Measurements from ENCODE around the gene ATP2B1.

DNA sequence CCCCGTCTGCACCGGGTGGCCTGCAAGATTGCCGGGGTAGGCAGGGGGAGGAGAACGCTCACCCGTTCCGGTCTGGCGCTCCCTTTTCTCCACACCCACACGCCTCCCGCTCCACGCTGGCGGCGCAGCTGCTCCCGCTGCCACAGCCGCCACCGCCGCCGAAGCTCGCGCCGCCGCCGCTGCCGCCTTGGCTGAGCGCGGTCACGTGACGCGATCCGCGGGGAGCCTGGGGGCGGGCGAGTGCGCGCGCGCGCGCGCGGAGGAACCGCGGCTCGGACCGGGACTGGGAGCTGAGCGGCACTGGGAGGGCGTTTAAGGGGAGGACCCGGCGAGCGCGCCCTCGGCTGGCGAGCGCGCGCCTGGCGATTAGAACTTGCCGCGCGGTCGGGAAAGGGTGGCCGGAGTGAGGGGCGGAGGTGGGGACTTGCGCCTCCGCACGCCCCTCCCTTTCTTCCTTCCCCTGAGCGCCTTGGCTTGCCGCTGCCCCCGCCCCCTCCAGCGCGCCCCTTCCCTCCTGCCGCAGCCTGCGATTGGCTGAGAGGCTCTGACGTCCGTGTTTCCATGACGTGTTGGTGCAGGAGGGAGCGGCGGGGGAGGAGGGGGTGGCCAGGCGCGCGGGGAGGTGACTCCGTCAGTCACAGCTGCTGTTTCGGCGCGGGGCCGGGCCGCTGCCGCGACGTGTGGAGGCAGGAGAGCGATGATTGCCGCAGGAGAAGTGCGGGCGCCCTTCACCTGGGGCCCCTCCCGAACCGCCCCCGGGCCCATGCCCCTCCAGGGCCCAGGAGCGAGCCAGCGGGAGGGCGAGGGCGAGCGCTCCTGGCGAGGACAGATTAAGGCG is 738 bp upstream of the ATP2B1 start:
- TF ChIP-seq, protein P1, sequence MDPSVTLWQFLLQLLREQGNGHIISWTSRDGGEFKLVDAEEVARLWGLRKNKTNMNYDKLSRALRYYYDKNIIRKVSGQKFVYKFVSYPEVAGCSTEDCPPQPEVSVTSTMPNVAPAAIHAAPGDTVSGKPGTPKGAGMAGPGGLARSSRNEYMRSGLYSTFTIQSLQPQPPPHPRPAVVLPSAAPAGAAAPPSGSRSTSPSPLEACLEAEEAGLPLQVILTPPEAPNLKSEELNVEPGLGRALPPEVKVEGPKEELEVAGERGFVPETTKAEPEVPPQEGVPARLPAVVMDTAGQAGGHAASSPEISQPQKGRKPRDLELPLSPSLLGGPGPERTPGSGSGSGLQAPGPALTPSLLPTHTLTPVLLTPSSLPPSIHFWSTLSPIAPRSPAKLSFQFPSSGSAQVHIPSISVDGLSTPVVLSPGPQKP (IDR thresholded peaks at IDR 0.05; ENCODE audit: low read depth, low read length), result no peak
- TF ChIP-seq, protein P2, sequence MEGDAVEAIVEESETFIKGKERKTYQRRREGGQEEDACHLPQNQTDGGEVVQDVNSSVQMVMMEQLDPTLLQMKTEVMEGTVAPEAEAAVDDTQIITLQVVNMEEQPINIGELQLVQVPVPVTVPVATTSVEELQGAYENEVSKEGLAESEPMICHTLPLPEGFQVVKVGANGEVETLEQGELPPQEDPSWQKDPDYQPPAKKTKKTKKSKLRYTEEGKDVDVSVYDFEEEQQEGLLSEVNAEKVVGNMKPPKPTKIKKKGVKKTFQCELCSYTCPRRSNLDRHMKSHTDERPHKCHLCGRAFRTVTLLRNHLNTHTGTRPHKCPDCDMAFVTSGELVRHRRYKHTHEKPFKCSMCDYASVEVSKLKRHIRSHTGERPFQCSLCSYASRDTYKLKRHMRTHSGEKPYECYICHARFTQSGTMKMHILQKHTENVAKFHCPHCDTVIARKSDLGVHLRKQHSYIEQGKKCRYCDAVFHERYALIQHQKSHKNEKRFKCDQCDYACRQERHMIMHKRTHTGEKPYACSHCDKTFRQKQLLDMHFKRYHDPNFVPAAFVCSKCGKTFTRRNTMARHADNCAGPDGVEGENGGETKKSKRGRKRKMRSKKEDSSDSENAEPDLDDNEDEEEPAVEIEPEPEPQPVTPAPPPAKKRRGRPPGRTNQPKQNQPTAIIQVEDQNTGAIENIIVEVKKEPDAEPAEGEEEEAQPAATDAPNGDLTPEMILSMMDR (IDR thresholded peaks at IDR 0.05), result no peak
